Psoas muscle (tissue), 8 donors: Measurements from ENCODE around the gene GNS. TPM values are rescaled to one million over a fixed set of nuclear protein-coding genes. Genes with fewer than 3 reads are reported as not detected.

Source experiments
- ATAC-seq, 4 donors: fragments of 200-7000 bp; cut with Tn5 transposase; one replicate each; pipeline ENCODE4 v1.9.1; 2020; ENCODE audit warnings: moderate library complexity in 3 of 4, mild to moderate bottlenecking in 2 of 4
- DNase-seq, 2 donors: peaks; one replicate each; pipeline ENCODE4 v3.0.0-alpha.2; 2020
- H3K27ac ChIP-seq: fragments of 200-600 bp; one replicate; pipeline ENCODE4 v1.8.0; 2022
- H3K27me3 ChIP-seq, 3 donors: fragments of 200-600 bp in 1 of 3; one replicate each; pipeline versions ENCODE4 v1.6.1 to v1.8.0; 2013 to 2022; ENCODE audit warnings: low read length in 2 of 3, mild to moderate bottlenecking in 2 of 3, moderate library complexity in 1 of 3; ENCODE audit not compliant: insufficient read depth in 3 of 3
- H3K36me3 ChIP-seq, 2 donors: fragments of 200-600 bp in 1 of 2; one replicate each; pipeline versions ENCODE4 v1.6.1 to v1.8.0; 2013 to 2022; ENCODE audit warnings: low read depth in 1 of 2, mild to moderate bottlenecking in 1 of 2, moderate library complexity in 1 of 2; ENCODE audit not compliant: insufficient read depth in 1 of 2
- H3K4me1 ChIP-seq: fragments of 200-600 bp; one replicate; pipeline ENCODE4 v1.8.0; 2022
- H3K4me3 ChIP-seq: fragments of 200-600 bp; one replicate; pipeline ENCODE4 v1.8.0; 2022; ENCODE audit warnings: mild to moderate bottlenecking
- H3K9me3 ChIP-seq: fragments of 200-600 bp; one replicate; pipeline ENCODE4 v1.8.0; 2022
- WGBS, 3 donors: extraction: QIAGEN DNeasy Blood & Tissue Kit; methylation state at CpG; one replicate each; pipeline versions ENCODE4 v1.1.6 to v1.1.7; 2013; 5-methylcytosine and 5-hydroxymethylcytosine counted together
- intact Hi-C, 2 donors: fragments of 100-400 bp; cut with DNase I; formaldehyde crosslinking; loops; one replicate each; pipeline versions ENCODE4 v1.11.0 to v1.14.2; 2022
- polyA plus RNA-seq, 3 donors: library from polyadenylated mRNA; stranded (reverse); fragments of 200-250 nt; gene quantifications; one replicate each; pipeline ENCODE4 v1.2.3, GENCODE V29; 2013
- total RNA-seq, 4 donors: library from RNA; stranded (reverse); fragmentation: NEBNext Ultra II Directional in 2 of 4; extraction: Animal tissue kit (Norgen Biotek cat#: 25700) in 2 of 4; gene quantifications; one replicate each; pipeline versions ENCODE4 v1.2.1 to v1.2.4, GENCODE V29; 2021 to 2023
- TF ChIP-seq, protein P1 (sequence below): fragments of 200-600 bp; IDR thresholded peaks from one replicate; pipeline ENCODE4 v1.8.0; 2022; ENCODE audit warnings: antibody characterized with exemption
- donor health status: healthy with polysubstance abuse.
- donor health status: DM: no; HTN: no; CAD: no; lungs with moderate emphysema.
- donor health status: Bipolar disorder and iron deficiency.
- donor health status: healthy.
- donor health status: DM: yes; HTN: yes; CAD: no.
- donor health status: DM: no; HTN: no; CAD: no.
- donor health status: DM: no; HTN: no; CAD: no.
- donor health status: DM: yes; HTN: yes; CAD: no.

GNS gene
- total and polyA plus RNA-seq, 7 donors: 18.7 to 55.3 (median 36.5) TPM

DNA sequence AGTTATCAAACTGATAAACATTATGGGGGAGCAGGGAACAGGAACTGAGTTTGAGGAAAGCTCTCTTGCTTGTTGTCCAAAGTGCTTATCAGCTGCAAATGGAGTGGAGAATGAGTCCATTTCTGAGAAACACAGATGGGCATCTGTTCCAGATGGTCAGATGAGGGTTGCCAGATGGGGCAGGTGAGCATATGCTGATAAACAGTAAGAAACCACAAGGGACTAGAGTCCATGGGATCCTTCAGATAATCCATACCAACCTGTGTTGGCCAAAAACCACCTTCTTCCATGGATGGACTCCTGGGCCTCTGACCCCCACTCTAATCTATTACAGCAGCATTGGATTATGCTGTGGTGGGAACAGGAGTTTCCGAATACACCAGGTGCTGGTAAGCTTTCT is 38.3 kb downstream of the GNS start:
- no peak for ATAC-seq
- DNase-seq: no peak
- Histone ChIP-seq H3K27me3 (no peaks in the 10 kb centered on the region), H3K4me1 (no peaks in the 10 kb centered on the region), H3K9me3 (no peaks in the 10 kb centered on the region), H3K27ac (no peak overlapping the region), H3K36me3 (peaks cover 26 to 90% of the 10 kb centered on the region in 2 donors), H3K4me3 (no peak overlapping the region)
- TF ChIP-seq, protein P1, sequence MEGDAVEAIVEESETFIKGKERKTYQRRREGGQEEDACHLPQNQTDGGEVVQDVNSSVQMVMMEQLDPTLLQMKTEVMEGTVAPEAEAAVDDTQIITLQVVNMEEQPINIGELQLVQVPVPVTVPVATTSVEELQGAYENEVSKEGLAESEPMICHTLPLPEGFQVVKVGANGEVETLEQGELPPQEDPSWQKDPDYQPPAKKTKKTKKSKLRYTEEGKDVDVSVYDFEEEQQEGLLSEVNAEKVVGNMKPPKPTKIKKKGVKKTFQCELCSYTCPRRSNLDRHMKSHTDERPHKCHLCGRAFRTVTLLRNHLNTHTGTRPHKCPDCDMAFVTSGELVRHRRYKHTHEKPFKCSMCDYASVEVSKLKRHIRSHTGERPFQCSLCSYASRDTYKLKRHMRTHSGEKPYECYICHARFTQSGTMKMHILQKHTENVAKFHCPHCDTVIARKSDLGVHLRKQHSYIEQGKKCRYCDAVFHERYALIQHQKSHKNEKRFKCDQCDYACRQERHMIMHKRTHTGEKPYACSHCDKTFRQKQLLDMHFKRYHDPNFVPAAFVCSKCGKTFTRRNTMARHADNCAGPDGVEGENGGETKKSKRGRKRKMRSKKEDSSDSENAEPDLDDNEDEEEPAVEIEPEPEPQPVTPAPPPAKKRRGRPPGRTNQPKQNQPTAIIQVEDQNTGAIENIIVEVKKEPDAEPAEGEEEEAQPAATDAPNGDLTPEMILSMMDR: no peak
- 95 to 100% (median 100%) methylated on average over 1 of the region's 1 CpG for WGBS, 3 donors
- intact Hi-C loops: no loop called here

DNA sequence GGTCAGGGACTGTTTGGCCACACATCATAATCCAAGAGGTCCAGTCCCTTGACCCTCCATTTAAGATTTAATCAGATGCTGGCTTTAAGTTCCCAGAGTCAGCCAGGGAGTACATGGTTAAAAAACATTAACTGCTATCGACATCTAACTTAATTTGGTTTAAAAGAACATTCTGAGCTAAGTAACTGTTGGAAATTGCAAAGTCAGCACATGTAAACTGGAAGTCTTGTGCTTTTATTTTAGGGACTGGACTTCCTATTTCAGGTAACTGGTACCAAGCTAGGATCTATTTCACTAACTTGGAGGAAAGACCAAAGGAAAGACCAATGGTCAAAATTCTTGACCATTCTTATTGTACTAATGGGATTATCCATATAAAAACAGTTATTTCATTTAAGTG is 40.6 kb downstream of the GNS start:
- 66 to 85% (median 67%) methylated on average over 1 of the region's 1 CpG for WGBS, 3 donors
- DNase-seq: no peak
- H3K36me3 ChIP-seq: peaks cover 28 to 95% of the 10 kb centered on the region in 2 donors
- no peak overlapping the region for H3K27ac ChIP-seq
- no peaks in the 10 kb centered on the region for H3K4me1 ChIP-seq
- H3K9me3 ChIP-seq: no peaks in the 10 kb centered on the region
- TF ChIP-seq, protein P1: no peak
- no peaks in the 10 kb centered on the region for H3K27me3 ChIP-seq
- no peak for ATAC-seq
- H3K4me3 ChIP-seq: no peak overlapping the region
- intact Hi-C loops: no loop called here

DNA sequence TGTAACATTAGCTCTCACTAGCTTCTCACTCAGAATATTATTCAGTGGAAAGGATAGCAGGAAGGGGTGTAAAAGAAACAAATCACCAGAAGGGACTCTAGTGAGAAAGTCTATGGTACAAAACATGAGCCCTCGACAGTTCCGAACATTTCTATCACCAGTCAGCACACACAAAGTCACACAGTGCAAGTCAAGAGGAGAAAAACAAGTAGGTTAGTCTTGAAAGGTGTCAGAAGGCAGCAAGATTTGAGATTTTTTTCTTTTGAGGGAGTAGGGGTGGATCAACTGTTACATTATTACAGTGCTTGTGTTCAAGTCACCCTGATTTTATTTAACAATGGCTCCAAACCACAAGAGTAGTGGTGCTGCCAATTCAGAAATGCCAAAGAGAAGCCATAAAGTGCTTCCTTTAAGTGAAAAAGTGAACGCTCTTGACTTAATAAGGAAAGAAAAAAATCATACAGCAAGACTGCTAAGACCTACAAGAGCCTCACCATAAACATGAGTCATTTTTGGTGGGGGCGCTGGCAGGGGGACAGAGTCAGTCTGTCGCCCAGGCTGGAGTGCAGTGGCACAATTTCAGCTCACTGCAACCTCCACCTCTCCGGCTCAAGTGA is 42.3 kb downstream of the GNS start:
- ATAC-seq (no peak), DNase-seq (no peak)
- WGBS, 3 donors: 93 to 97% (median 94%) methylated on average over 6 of the region's 6 CpGs
- H3K9me3 ChIP-seq: no peaks in the 10 kb centered on the region
- H3K27ac ChIP-seq: no peak overlapping the region
- H3K36me3 ChIP-seq: peaks cover 25 to 80% of the 10 kb centered on the region in 2 donors
- intact Hi-C loops: no loop called here
- TF ChIP-seq, protein P1: no peak
- H3K4me1 ChIP-seq: no peaks in the 10 kb centered on the region
- H3K4me3 ChIP-seq: no peak overlapping the region
- no peaks in the 10 kb centered on the region for H3K27me3 ChIP-seq

DNA sequence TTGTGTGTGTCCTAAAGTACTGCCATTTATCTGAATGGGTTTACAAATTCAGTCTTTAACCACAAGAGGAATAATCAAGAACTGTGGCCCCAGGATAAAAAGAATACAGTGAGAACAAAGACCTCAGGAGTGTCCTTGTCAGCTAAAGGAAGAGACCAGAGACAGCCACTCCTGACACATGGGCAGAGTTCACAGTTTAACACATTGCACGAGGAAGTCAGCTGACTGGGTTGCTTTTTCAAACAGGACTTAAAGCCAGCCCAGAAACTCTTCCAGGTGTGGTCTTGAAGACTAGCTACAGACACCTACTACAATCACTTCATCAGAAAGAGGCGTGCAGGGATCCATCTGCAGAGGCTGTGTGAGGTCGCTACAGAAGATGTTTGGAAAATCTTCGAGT is 42.8 kb downstream of the GNS start:
- TF ChIP-seq, protein P1: no peak
- 86 to 93% (median 90%) methylated on average over 4 of the region's 4 CpGs for WGBS, 3 donors
- Histone ChIP-seq H3K27me3 (no peaks in the 10 kb centered on the region), H3K9me3 (no peaks in the 10 kb centered on the region), H3K4me3 (no peak overlapping the region), H3K36me3 (peaks cover 24 to 74% of the 10 kb centered on the region in 2 donors), H3K4me1 (no peaks in the 10 kb centered on the region), H3K27ac (no peak overlapping the region)
- intact Hi-C loops: no loop called here
- ATAC-seq (no peak), DNase-seq (no peak)

DNA sequence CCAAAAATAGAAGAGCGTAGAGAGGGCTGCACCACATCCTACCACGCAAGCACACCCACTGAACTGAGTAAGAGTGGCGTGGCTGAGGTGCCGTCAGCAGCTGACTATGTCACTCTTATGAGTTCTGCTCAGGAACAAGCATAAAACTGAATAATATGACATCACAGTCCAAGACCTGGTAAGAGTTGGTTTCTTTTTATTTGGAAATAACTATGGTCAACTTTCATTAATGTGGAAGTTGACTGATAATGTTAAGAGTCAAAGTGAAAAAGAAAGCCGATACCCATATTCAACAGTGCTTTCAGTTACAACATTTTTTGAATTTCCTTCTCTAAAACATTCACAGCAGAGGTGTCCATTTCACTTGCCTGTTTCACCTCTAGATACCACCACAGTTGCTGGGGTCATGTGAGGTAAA is 44.6 kb downstream of the GNS start:
- Histone ChIP-seq H3K27me3 (no peaks in the 10 kb centered on the region), H3K9me3 (no peaks in the 10 kb centered on the region), H3K36me3 (peaks cover 11 to 56% of the 10 kb centered on the region in 2 donors), H3K4me3 (no peak overlapping the region), H3K4me1 (no peaks in the 10 kb centered on the region), H3K27ac (no peak overlapping the region)
- TF ChIP-seq, protein P1: no peak
- DNase-seq: no peak
- intact Hi-C loops: no loop called here
- 58 to 84% (median 72%) methylated on average over 5 of the region's 5 CpGs for WGBS, 3 donors
- no peak for ATAC-seq
